GM10266 (cell line): ENCODE measurements around the gene DMRT3.

Experiments used
- DNase-seq: peaks from one replicate; pipeline ENCODE4 v3.0.0; 2012; ENCODE audit errors: extremely low spot score
- CTCF ChIP-seq: IDR thresholded peaks from 2 replicates; pipeline ENCODE4 v1.5.1; 2012; ENCODE audit warnings: mild to moderate bottlenecking, low read depth; ENCODE audit not compliant: control insufficient read depth, insufficient read depth; ENCODE audit errors: missing control alignments

Gene DMRT3

GRCh38 chr9:1007312-1007711, 30.9 kb downstream of the DMRT3 start:
- no peak for DNase-seq
- no peak for TF ChIP-seq CTCF

GRCh38 chr9:1008216-1008615, 31.8 kb downstream of the DMRT3 start:
- no peak for TF ChIP-seq CTCF
- no peak for DNase-seq

- TF ChIP-seq CTCF: peak; percentile 99
- DNase-seq: peak; percentile 72
Observed at GRCh38 chr9:1009101-1009707, 32.7 kb downstream of the DMRT3 start.

DNA sequence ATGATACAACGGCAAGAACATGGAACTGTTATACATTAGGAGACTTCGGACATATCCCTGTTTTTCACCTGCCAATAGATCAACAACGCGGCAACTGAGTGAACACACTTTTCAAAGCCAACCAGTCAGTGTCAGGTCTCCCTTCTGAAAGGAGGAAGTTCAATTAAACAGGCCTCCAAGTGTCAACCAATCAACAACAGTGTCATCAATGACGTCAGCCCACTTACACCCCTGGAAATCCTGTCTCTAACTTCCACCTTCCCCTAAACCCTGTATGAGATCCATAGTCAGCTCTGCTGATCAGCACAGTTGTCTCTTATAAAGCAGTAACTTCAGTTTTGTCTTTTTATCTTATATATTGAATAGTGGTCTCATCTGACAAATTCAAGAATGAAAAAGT, 36.6 kb downstream of the DMRT3 start:
- no peak for TF ChIP-seq CTCF
- no peak for DNase-seq

DNA sequence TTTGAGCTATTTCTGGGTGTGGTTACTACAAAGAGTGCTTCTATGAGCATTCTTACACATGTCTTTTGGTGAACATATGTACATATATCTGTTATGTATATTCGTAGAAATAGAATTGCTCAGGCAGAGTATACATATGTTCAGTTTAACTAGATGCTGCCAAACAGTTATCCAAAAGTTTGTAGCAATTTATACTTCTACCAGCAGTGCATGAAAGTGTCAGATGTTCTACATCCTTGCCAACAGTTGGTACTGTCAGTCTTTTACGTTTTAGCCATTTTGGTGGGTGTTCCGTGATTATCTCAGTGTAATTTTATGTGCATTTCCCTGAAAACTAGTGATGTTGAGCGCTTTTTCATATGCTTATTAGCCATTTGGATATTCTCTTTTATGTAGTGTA, 37.8 kb downstream of the DMRT3 start:
- TF ChIP-seq CTCF: no peak
- no peak for DNase-seq

DNA sequence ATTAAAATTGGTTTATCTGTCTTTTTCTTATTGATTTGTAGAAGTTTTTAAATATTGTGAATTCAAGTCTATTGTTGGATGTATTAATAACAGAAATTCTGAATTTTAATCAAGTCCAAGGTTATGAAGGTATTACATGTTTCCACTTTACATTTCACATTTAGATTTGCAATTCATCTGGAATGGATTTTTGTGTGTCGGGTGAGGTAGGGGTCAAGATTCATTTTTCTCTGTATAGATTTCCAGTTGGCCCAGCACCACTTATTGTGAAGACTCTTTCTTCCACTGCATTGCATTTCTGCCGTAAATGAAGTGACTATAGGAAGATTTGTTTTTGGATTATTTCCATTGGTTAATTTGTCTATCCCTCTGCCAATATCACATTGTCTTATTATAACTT, 38.2 kb downstream of the DMRT3 start:
- DNase-seq: no peak
- TF ChIP-seq CTCF: no peak

DNA sequence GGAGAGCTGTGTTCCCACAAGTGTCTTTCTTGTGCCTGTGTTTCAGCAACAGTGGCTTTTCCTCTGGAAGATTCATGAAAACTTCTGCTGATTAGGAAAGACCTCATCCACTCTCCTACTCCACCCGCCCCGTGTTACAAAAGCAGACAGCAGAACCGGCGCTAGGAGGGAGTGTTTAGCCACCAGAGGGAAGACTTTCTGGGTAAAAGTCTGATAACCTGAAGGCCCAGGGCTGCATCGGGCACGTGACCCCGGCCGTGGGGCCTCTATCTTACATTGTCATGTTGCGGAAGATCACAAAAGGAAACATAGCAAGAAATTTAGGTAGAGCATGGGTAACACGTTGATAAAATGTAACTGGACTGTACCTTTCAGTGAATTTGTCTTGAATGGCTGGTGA, 41.7 kb downstream of the DMRT3 start:
- TF ChIP-seq CTCF: peak; percentile 18
- DNase-seq: no peak
